ENCODE results near the gene LYPD8. TPM values are rescaled to one million over a fixed set of nuclear protein-coding genes. Genes with fewer than 3 reads are reported as not detected.

LYPD8 gene
- total RNA-seq, 1 experiment from 2014 or later: not detected

DNA sequence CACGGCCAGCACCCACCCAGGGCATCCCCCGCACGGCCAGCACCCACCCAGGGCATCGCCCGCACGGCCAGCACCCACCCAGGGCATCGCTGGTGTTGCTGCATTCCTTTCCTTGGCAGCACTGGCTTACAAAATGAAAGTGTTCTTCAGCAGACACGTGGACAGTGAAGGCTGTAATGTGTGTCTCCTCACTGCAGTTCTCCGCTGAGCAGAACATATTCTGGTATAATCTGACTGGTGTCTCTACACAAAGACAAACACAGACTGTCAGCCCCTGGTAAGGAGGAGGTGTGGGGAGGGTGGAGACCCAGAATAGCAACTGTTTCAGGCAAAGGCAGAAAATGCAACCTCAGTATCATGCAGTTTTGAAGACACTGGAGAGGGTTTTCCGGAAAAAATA lies 7.3 kb downstream of the LYPD8 start:
- ChIA-PET POLR2A (no interaction called here), CTCF (no interaction called here)
- Mint-ChIP-seq H3K9me3 (ENCODE audit: unreplicated experiment) (no peaks in the 10 kb centered on the region), H3K27ac (ENCODE audit: unreplicated experiment) (no peak overlapping the region), H3K4me3 (ENCODE audit: unreplicated experiment) (no peak overlapping the region), H3K4me1 (ENCODE audit: low read depth, unreplicated experiment) (no peaks in the 10 kb centered on the region), H3K27me3 (ENCODE audit: insufficient read depth, unreplicated experiment) (no peaks in the 10 kb centered on the region), H3K36me3 (ENCODE audit: insufficient read depth, unreplicated experiment) (no peaks in the 10 kb centered on the region)
- no peak for DNase-seq
- no peaks in the 10 kb centered on the region for H3K9me3 ChIP-seq
- no peak overlapping the region for H3K4me3 ChIP-seq (ENCODE audit: low read depth, low read length)
- H3K27me3 ChIP-seq (replicated peaks; ENCODE audit: control insufficient read depth, insufficient read depth, low read length): no peaks in the 10 kb centered on the region
- H3K4me1 ChIP-seq: no peaks in the 10 kb centered on the region
- TF ChIP-seq, protein P1, sequence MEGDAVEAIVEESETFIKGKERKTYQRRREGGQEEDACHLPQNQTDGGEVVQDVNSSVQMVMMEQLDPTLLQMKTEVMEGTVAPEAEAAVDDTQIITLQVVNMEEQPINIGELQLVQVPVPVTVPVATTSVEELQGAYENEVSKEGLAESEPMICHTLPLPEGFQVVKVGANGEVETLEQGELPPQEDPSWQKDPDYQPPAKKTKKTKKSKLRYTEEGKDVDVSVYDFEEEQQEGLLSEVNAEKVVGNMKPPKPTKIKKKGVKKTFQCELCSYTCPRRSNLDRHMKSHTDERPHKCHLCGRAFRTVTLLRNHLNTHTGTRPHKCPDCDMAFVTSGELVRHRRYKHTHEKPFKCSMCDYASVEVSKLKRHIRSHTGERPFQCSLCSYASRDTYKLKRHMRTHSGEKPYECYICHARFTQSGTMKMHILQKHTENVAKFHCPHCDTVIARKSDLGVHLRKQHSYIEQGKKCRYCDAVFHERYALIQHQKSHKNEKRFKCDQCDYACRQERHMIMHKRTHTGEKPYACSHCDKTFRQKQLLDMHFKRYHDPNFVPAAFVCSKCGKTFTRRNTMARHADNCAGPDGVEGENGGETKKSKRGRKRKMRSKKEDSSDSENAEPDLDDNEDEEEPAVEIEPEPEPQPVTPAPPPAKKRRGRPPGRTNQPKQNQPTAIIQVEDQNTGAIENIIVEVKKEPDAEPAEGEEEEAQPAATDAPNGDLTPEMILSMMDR (IDR thresholded peaks at IDR 0.05; ENCODE audit: insufficient read depth in 1 of 2, low read depth in 1 of 2, low read length in 1 of 2, severe bottlenecking in 1 of 2, unreplicated experiment in 1 of 2): no peak
- BruUV-seq (replicated peaks): no TSS peak
- no peaks in the 10 kb centered on the region for H3K36me3 ChIP-seq (ENCODE audit: control insufficient read depth, insufficient read depth, low read length)
- intact Hi-C loops (cut with micrococcal nuclease; ENCODE audit: unreplicated experiment): no loop called here

DNA sequence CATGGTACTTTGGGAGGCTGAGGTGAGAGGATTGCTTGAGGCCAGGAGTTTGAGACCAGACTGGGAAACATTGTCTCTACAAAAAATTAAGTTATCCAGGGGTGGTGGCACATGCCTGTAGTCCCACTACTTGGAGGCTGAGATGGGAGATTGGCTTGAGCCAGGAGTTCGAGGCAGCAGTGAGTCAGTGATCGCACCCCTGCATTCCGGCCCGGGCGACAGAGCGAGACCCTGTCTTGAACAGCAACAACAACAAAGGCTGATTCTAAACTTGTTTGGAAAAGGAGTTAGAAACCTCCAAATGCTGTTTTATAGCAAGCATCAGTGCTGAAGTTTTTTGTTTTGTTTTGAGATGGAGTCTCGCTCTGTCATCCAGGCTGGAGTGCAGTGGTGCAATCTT lies 14.7 kb downstream of the LYPD8 start:
- Histone ChIP-seq H3K4me3 (ENCODE audit: low read depth, low read length) (no peak overlapping the region), H3K27me3 (replicated peaks; ENCODE audit: control insufficient read depth, insufficient read depth, low read length) (no peaks in the 10 kb centered on the region), H3K36me3 (ENCODE audit: control insufficient read depth, insufficient read depth, low read length) (no peaks in the 10 kb centered on the region), H3K9me3 (peaks cover 6% of the 10 kb centered on the region; the same call in 1 of the 2 replicates), H3K4me1 (no peaks in the 10 kb centered on the region)
- no peak overlapping the region for H3K4me3 Mint-ChIP-seq (ENCODE audit: unreplicated experiment)
- no peaks in the 10 kb centered on the region for H3K36me3 Mint-ChIP-seq (ENCODE audit: insufficient read depth, unreplicated experiment)
- ChIA-PET POLR2A (no interaction called here), CTCF (no interaction called here)
- no peak for DNase-seq
- H3K4me1 Mint-ChIP-seq (ENCODE audit: low read depth, unreplicated experiment): no peaks in the 10 kb centered on the region
- no TSS peak for BruUV-seq (replicated peaks)
- H3K27me3 Mint-ChIP-seq (ENCODE audit: insufficient read depth, unreplicated experiment): no peaks in the 10 kb centered on the region
- intact Hi-C loops (cut with micrococcal nuclease; ENCODE audit: unreplicated experiment): no loop called here
- TF ChIP-seq, protein P1 (IDR thresholded peaks at IDR 0.05; ENCODE audit: insufficient read depth in 1 of 2, low read depth in 1 of 2, low read length in 1 of 2, severe bottlenecking in 1 of 2, unreplicated experiment in 1 of 2): no peak
- H3K27ac Mint-ChIP-seq (ENCODE audit: unreplicated experiment): no peak overlapping the region
- peaks cover under 1% of the 10 kb centered on the region for H3K9me3 Mint-ChIP-seq (ENCODE audit: unreplicated experiment)

DNA sequence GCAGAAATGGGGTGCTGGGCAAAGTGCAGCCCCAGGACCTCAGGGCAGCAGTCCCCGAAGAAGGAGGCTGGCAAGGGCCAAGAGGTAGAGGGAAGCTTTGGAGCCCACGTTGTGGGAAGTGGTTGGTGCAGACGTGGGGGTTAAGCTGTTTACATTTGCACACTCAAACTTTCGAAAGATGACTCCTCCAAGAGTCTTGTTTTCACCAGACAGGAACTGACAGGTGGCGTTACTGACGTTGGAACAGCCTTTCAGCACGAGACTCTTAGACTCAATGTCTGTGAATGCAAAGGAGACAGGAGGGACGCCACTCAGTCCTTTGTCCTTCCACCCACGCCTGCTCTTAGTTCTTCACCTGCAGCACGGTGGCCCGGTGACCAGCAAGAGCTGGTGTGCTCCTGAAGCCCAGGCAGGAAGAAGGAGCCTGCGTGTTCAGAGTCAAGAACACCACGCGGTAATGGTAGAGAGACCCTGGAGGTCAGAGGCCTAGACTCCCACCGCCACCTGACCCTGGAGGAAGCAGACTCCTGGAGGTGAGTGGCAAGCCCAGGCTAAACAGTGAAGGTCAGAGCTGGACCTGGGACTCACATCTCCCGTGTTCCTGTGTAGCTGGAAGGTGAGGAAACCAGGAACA lies 15.9 kb downstream of the LYPD8 start:
- intact Hi-C loops (cut with micrococcal nuclease; ENCODE audit: unreplicated experiment): no loop called here
- no peaks in the 10 kb centered on the region for H3K4me1 Mint-ChIP-seq (ENCODE audit: low read depth, unreplicated experiment)
- no peaks in the 10 kb centered on the region for H3K36me3 ChIP-seq (ENCODE audit: control insufficient read depth, insufficient read depth, low read length)
- H3K27me3 Mint-ChIP-seq (ENCODE audit: insufficient read depth, unreplicated experiment): no peaks in the 10 kb centered on the region
- DNase-seq: no peak
- peaks cover 6% of the 10 kb centered on the region; the same call in 1 of the 2 replicates for H3K9me3 ChIP-seq
- ChIA-PET CTCF (interaction anchor here (0.6 kb wide), 1 partner anchor 79 kb away, joined by 3 read pairs; no protein-coding TSS in a partner anchor), POLR2A (no interaction called here)
- BruUV-seq (replicated peaks): no TSS peak
- H3K36me3 Mint-ChIP-seq (ENCODE audit: insufficient read depth, unreplicated experiment): no peaks in the 10 kb centered on the region
- H3K9me3 Mint-ChIP-seq (ENCODE audit: unreplicated experiment): peaks cover 13% of the 10 kb centered on the region
- no peak overlapping the region for H3K27ac Mint-ChIP-seq (ENCODE audit: unreplicated experiment)
- H3K4me3 Mint-ChIP-seq (ENCODE audit: unreplicated experiment): no peak overlapping the region
- H3K4me1 ChIP-seq: no peaks in the 10 kb centered on the region
- TF ChIP-seq, protein P1 (IDR thresholded peaks at IDR 0.05; ENCODE audit: insufficient read depth in 1 of 2, low read depth in 1 of 2, low read length in 1 of 2, severe bottlenecking in 1 of 2, unreplicated experiment in 1 of 2): no peak
- H3K4me3 ChIP-seq (ENCODE audit: low read depth, low read length): no peak overlapping the region
- no peaks in the 10 kb centered on the region for H3K27me3 ChIP-seq (replicated peaks; ENCODE audit: control insufficient read depth, insufficient read depth, low read length)

Data from Caco-2 (cell line).